Stomach (tissue), 9 donors: Measurements from ENCODE around the gene DCLK1. TPM values are rescaled to one million over a fixed set of nuclear protein-coding genes. Genes with fewer than 3 reads are reported as not detected.

Experiments used
- DNase-seq, 2 donors: peaks; one replicate each; pipeline versions ENCODE4 v3.0.0 to v3.0.0-alpha.2; 2013 to 2019
- H3K27ac ChIP-seq, 5 donors: fragments of 200-600 bp in 4 of 5; sonication (generic) in 4 of 5; one replicate each; pipeline ENCODE4 v1.5.1; 2013 to 2019; ENCODE audit warnings: mild to moderate bottlenecking in 1 of 5, moderate library complexity in 1 of 5
- H3K27me3 ChIP-seq, 3 donors: fragments of 200-600 bp; sonication (generic); one replicate each; pipeline ENCODE4 v1.5.1; 2017 to 2019; ENCODE audit warnings: mixed run types in 1 of 3
- H3K36me3 ChIP-seq, 4 donors: fragments of 200-600 bp; sonication (generic); 1 replicate in 3 of 4; 2 replicates in 1 of 4; pipeline ENCODE4 v1.5.1; 2016 to 2019
- H3K4me1 ChIP-seq, 4 donors: fragments of 200-600 bp; sonication (generic); one replicate each; pipeline ENCODE4 v1.5.1; 2016 to 2019
- H3K4me3 ChIP-seq, 4 donors: fragments of 200-600 bp; sonication (generic) in 3 of 4; one replicate each; pipeline ENCODE4 v1.5.1; 2016 to 2019; ENCODE audit warnings: mild to moderate bottlenecking in 1 of 4
- H3K9me3 ChIP-seq, 4 donors: fragments of 200-600 bp; sonication (generic); one replicate each; pipeline ENCODE4 v1.5.1; 2016 to 2019
- EP300 ChIP-seq: sonication (generic); formaldehyde crosslinking; IDR thresholded peaks from one replicate; pipeline ENCODE4 v1.6.1; 2017; ENCODE audit warnings: antibody characterized with exemption
- POLR2A ChIP-seq, 4 donors: fragments of 450-650 bp; IDR thresholded peaks; one replicate each; pipeline ENCODE4 v1.6.1; 2016; ENCODE audit warnings: antibody characterized with exemption in 4 of 4, control low read depth in 2 of 4, mild to moderate bottlenecking in 1 of 4, moderate library complexity in 1 of 4
- POLR2AphosphoS5 ChIP-seq, 3 donors: sonication (generic); formaldehyde crosslinking; IDR thresholded peaks; one replicate each; pipeline ENCODE4 v1.6.1; 2016; ENCODE audit warnings: antibody characterized with exemption in 3 of 3
- WGBS, 5 donors: extraction: QIAGEN DNeasy Blood & Tissue Kit in 3 of 5; methylation state at CpG; one replicate each; pipeline versions ENCODE4 v1.1.5 to v1.1.7; 2013 to 2018; 5-methylcytosine and 5-hydroxymethylcytosine counted together
- intact Hi-C: fragments of 100-400 bp; cut with DNase I; formaldehyde crosslinking; loops from one replicate; pipeline ENCODE4 v1.15.1; 2023; ENCODE audit warnings: low total_unique reads
- polyA plus RNA-seq, 3 donors: library from polyadenylated mRNA; stranded (reverse); fragments of 200-250 nt; gene quantifications; one replicate each; pipeline ENCODE4 v1.2.3, GENCODE V29; 2013
- total RNA-seq, 5 donors: library from RNA; depleted of rRNA; stranded (reverse); fragments of >200 nt; gene quantifications; one replicate each; pipeline versions ENCODE4 v1.1.0 to v1.2.3, GENCODE V29; 2014 to 2016
- TF ChIP-seq, protein P1 (sequence below), 7 experiments: fragments of 450-650 bp in 4 of 7; fragments of 200-600 bp in 3 of 7; sonication (generic) in 3 of 7; IDR thresholded peaks; one replicate each; pipeline ENCODE4 v1.5.1; 2016 to 2019; ENCODE audit warnings: antibody characterized with exemption in 7 of 7, control low read depth in 2 of 7, mild to moderate bottlenecking in 1 of 7
- donor health status: healthy with polysubstance abuse.
- donor health status: Bipolar disorder and iron deficiency.
- donor health status: healthy.

DCLK1 gene
- total and polyA plus RNA-seq, 8 donors, result 0.68 to 36.7 (median 4.1) TPM

DNA sequence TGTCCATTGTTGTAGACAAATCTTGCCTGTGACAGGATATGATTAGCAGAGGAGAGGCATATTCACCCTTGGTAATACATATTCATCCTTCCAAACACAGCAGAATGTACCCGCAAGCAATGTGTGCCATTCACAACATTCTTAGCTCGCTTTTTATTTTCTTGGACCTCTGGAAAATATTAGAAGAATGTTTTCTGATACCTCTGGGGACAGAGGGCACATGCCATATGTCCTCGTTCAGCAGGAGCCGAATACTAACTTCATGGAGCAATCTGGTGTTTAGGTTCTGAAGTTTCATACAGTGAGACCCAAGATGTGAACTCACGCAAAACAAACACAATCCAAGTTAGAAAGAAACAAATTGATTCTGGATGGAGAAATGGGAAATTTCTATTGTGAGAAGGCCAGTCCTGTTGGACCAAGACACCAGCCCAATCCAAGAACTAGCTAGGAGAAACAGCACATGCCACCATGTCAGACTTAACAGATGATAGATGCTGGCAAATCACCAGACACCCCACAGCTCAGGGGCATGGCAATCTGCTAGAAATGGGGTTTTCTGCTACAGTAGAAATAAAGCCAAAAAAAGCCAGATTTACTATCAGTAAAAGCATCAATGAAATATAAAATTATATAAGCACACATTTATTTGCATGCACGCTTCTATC lies 297.4 kb downstream of the DCLK1 start:
- WGBS, 5 donors, result 86 to 94% (median 88%) methylated on average over 6 of the region's 6 CpGs

GRCh38 chr13:35833031-35833430 lies 298.2 kb downstream of the DCLK1 start:
- H3K27ac ChIP-seq, result no peak overlapping the region
- TF ChIP-seq POLR2A (IDR thresholded peaks at IDR 0.05) (no peak), EP300 (no peak), POLR2AphosphoS5 (IDR thresholded peaks at IDR 0.05) (no peak)
- TF ChIP-seq, protein P1, sequence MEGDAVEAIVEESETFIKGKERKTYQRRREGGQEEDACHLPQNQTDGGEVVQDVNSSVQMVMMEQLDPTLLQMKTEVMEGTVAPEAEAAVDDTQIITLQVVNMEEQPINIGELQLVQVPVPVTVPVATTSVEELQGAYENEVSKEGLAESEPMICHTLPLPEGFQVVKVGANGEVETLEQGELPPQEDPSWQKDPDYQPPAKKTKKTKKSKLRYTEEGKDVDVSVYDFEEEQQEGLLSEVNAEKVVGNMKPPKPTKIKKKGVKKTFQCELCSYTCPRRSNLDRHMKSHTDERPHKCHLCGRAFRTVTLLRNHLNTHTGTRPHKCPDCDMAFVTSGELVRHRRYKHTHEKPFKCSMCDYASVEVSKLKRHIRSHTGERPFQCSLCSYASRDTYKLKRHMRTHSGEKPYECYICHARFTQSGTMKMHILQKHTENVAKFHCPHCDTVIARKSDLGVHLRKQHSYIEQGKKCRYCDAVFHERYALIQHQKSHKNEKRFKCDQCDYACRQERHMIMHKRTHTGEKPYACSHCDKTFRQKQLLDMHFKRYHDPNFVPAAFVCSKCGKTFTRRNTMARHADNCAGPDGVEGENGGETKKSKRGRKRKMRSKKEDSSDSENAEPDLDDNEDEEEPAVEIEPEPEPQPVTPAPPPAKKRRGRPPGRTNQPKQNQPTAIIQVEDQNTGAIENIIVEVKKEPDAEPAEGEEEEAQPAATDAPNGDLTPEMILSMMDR (IDR thresholded peaks at IDR 0.05), result no peak
- H3K9me3 ChIP-seq, result no peaks in the 10 kb centered on the region
- no peak for DNase-seq
- intact Hi-C loops, result no loop called here
- 83 to 88% (median 85%) methylated on average over 8 to 9 of the region's 9 CpGs for WGBS, 5 donors
- H3K36me3 ChIP-seq, result no peaks in the 10 kb centered on the region
- no peaks in the 10 kb centered on the region for H3K27me3 ChIP-seq
- no peak overlapping the region for H3K4me3 ChIP-seq
- no peaks in the 10 kb centered on the region for H3K4me1 ChIP-seq

More for the DNA sequence above, 297.4 kb downstream of the DCLK1 start:
- H3K4me1 ChIP-seq, result no peaks in the 10 kb centered on the region
- no peak for TF ChIP-seq EP300
- TF ChIP-seq POLR2AphosphoS5 (IDR thresholded peaks at IDR 0.05), result no peak
- TF ChIP-seq, protein P1 (IDR thresholded peaks at IDR 0.05), result no peak
- no peak for TF ChIP-seq POLR2A (IDR thresholded peaks at IDR 0.05)
- intact Hi-C loops, result no loop called here
- H3K27ac ChIP-seq, result no peak overlapping the region
- no peaks in the 10 kb centered on the region for H3K36me3 ChIP-seq
- no peak overlapping the region for H3K4me3 ChIP-seq
- H3K9me3 ChIP-seq, result no peaks in the 10 kb centered on the region
- DNase-seq, result no peak
- no peaks in the 10 kb centered on the region for H3K27me3 ChIP-seq

- H3K27ac ChIP-seq, result no peak overlapping the region
- WGBS, 5 donors, result 34 to 63% (median 46%) methylated on average over 1 of the region's 1 CpG; no CpG with 5 or more reads in 1 of the 5 donors
- intact Hi-C loops, result no loop called here
Observed at GRCh38 chr13:35832551-35832950, 298.6 kb downstream of the DCLK1 start.

DNA sequence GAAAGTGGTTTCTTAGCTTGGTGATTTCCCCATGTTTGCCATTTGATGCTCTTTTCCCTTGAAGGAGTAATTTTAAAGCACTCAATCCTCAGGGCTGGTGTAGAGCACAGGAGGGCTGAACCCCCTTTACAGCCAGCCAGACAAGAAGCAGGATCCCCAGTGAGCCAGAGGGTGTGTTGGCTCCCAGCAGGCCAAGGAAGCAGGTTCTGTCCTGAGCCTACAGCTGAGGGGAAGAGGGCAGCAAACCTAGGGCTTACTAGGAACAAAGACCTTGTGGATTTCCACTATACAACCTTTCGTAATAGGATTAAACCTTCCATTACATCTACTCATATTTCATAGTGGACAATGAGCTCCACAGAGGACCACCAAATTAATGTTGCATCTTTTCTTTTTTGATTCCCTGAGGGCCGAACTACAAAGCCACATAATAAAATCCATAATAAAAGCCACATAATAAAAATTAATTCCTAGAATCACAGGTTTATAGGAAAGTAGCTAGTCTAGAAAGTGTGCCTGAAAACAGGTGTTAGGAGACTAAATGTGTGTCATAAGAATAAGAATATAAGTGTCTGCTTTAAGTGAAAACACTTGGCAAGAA lies 300.2 kb downstream of the DCLK1 start:
- Histone ChIP-seq H3K36me3 (no peaks in the 10 kb centered on the region), H3K4me3 (no peak overlapping the region), H3K4me1 (no peaks in the 10 kb centered on the region), H3K27me3 (no peaks in the 10 kb centered on the region), H3K27ac (no peak overlapping the region), H3K9me3 (no peaks in the 10 kb centered on the region)
- intact Hi-C loops, result no loop called here
- TF ChIP-seq POLR2AphosphoS5 (IDR thresholded peaks at IDR 0.05) (no peak), POLR2A (IDR thresholded peaks at IDR 0.05) (no peak), EP300 (no peak)
- TF ChIP-seq, protein P1 (IDR thresholded peaks at IDR 0.05), result no peak
- 88 to 96% (median 94%) methylated on average over 2 of the region's 2 CpGs for WGBS, 5 donors
- no peak for DNase-seq

More at GRCh38 chr13:35832551-35832950, 298.6 kb downstream of the DCLK1 start:
- Histone ChIP-seq H3K4me1 (no peaks in the 10 kb centered on the region), H3K4me3 (no peak overlapping the region), H3K36me3 (no peaks in the 10 kb centered on the region), H3K27me3 (no peaks in the 10 kb centered on the region), H3K9me3 (no peaks in the 10 kb centered on the region)
- TF ChIP-seq EP300 (no peak), POLR2AphosphoS5 (IDR thresholded peaks at IDR 0.05) (no peak)
- DNase-seq, result no peak
